ENCODE results near the gene MADCAM1.
A peak's percentile ranks its signal among the peaks of the same experiment; 100 is the strongest.

Gene MADCAM1

DNA sequence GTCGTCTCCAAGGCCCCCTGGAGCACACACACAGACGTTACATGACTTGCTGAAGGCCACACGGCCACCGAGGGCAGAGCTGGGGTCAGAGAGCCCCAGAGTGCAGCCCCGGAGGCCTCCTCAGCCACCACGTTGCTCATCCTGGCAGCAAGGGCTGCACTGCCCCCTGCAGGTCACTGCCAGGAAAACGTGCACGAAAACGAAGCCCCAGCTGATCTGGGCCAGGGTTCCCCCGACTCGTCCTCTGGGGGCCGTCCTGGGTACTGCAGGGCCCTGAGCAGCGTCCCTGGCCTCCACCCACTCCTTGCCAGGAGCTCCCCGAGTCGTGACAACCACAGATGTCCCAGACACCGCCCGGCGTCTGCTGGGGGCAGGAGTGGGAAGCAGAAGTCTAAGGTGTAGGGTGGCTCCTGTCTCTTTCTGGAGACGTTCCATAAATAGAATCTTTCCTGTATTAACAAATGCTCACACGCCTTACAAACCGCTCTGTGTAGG, 14.4 kb downstream of the MADCAM1 start:
- Histone ChIP-seq H3K9me3 (ENCODE audit: control insufficient read depth in 2 of 2, low read length in 2 of 2) (no peaks in the 10 kb centered on the region), H3K27me3 (ENCODE audit: control insufficient read depth in 2 of 2, insufficient read depth in 2 of 2, low read length in 2 of 2) (peaks cover 4 to 10% of the 10 kb centered on the region in 2 donors), H3K9ac (ENCODE audit: low read depth in 1 of 2, low read length in 2 of 2) (peak overlapping the region; percentile 38 to 79), H3K4me1 (ENCODE audit: control insufficient read depth in 2 of 2, insufficient read depth in 2 of 2, low read length in 2 of 2) (peaks cover 30 to 34% of the 10 kb centered on the region in 2 donors), H3K4me3 (ENCODE audit: low read length in 2 of 2) (peak overlapping the region in 1 of 2 donors; percentile 65), H3K27ac (ENCODE audit: low read depth in 2 of 2, low read length in 2 of 2) (peak overlapping the region; percentile 75 to 91), H3K36me3 (ENCODE audit: control insufficient read depth in 2 of 2, insufficient read depth in 2 of 2, low read length in 2 of 2) (peaks cover 2 to 5% of the 10 kb centered on the region in 2 donors)

DNA sequence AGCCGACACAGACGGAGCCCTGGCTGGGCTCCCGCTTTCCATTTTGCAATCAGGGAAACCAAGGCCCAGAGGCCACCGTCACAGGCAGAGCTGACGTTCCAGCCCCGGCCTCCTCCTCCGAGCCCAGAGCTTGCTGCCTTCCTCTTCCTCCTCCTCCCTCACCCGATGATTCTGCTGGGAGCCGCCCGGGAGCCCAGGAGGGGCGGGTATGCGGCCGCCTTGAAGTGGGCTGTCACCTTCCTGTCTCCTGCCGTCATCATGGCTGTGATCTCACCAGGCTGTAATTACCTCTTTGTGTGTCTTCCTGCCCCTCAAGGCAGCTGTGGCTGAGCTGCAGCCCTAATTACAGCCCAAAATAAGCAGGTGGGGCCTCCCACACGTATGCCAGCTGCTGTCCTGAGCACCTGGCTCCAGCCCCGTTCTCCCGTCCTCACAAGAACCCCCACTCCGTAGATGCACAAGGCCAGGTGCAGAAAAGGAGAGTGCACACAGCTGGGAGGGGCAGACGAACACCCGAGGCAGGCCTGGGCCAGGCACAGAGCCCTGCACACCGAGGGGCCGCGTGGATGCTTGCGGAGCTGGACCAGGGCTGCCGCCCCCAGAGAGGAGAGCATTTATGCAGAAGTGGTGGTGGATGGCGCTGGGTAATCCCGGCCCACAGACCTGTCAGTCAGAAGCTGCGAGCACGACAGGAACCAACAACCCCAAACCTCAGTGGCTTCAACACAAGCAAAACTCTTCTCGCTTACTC, 15.0 kb downstream of the MADCAM1 start:
- H3K27ac ChIP-seq (ENCODE audit: low read depth in 2 of 2, low read length in 2 of 2) = peak overlapping the region; percentile 75 to 91
- H3K4me3 ChIP-seq (ENCODE audit: low read length in 2 of 2) = peak overlapping the region in 1 of 2 donors; percentile 65
- H3K9ac ChIP-seq (ENCODE audit: low read depth in 1 of 2, low read length in 2 of 2) = peak overlapping the region; percentile 38 to 79
- H3K36me3 ChIP-seq (ENCODE audit: control insufficient read depth in 2 of 2, insufficient read depth in 2 of 2, low read length in 2 of 2) = peaks cover 2 to 5% of the 10 kb centered on the region in 2 donors
- H3K4me1 ChIP-seq (ENCODE audit: control insufficient read depth in 2 of 2, insufficient read depth in 2 of 2, low read length in 2 of 2) = peaks cover 29 to 33% of the 10 kb centered on the region in 2 donors
- H3K9me3 ChIP-seq (ENCODE audit: control insufficient read depth in 2 of 2, low read length in 2 of 2) = no peaks in the 10 kb centered on the region
- H3K27me3 ChIP-seq (ENCODE audit: control insufficient read depth in 2 of 2, insufficient read depth in 2 of 2, low read length in 2 of 2) = peaks cover 4 to 10% of the 10 kb centered on the region in 2 donors

DNA sequence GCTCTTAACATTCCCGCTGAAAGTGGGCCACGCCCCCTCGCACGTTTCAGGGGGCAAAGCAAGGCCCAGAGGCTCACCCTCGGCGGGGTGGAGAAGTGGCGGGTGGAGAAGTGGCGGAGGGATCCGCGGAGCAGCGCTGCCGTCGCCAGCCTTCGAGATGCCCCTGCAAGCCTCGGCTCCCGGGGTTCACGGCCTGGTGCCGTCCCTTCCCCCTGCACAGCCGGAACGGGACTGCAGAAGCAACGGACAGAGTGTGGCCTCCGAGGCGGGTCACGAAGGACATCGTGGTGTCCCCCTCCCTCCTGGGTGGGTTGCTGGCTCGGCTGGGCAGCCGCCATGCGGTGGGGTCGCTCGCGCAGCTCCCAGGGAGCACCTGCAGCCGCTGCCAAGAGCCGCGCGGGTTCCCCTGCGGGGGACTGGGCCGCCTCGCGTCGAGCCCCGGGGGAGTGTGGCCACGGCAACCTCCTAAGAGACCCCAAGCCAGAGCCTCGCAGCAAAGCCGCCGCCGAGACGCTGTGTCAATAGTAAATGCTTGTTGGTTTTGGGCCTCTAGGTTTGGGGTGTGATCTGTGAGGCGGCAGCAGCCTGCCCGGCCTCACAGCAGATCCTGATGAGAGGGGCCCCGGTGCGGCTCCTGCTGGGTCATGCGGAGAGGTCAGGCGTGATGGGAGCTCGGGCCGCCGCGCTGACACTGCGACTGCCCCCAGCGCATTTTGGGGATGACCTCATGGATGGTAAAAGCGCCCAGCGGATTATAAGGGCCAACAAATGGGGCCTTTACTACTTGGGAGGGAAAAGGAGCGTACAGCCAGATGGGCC, 16.5 kb downstream of the MADCAM1 start:
- H3K9ac ChIP-seq (ENCODE audit: low read depth in 1 of 2, low read length in 2 of 2) = no peak overlapping the region
- no peak overlapping the region for H3K27ac ChIP-seq (ENCODE audit: low read depth in 2 of 2, low read length in 2 of 2)

GRCh38 chr19:513368-514165, 17.3 kb downstream of the MADCAM1 start:
- Histone ChIP-seq H3K4me1 (ENCODE audit: control insufficient read depth in 2 of 2, insufficient read depth in 2 of 2, low read length in 2 of 2) (peaks cover 18 to 21% of the 10 kb centered on the region in 2 donors), H3K36me3 (ENCODE audit: control insufficient read depth in 2 of 2, insufficient read depth in 2 of 2, low read length in 2 of 2) (peaks cover 2 to 5% of the 10 kb centered on the region in 2 donors), H3K9ac (ENCODE audit: low read depth in 1 of 2, low read length in 2 of 2) (no peak overlapping the region), H3K27ac (ENCODE audit: low read depth in 2 of 2, low read length in 2 of 2) (no peak overlapping the region), H3K27me3 (ENCODE audit: control insufficient read depth in 2 of 2, insufficient read depth in 2 of 2, low read length in 2 of 2) (peaks cover 4 to 10% of the 10 kb centered on the region in 2 donors), H3K4me3 (ENCODE audit: low read length in 2 of 2) (no peak overlapping the region), H3K9me3 (ENCODE audit: control insufficient read depth in 2 of 2, low read length in 2 of 2) (no peaks in the 10 kb centered on the region)

More for the DNA sequence above, 16.5 kb downstream of the MADCAM1 start:
- Histone ChIP-seq H3K36me3 (ENCODE audit: control insufficient read depth in 2 of 2, insufficient read depth in 2 of 2, low read length in 2 of 2) (peaks cover 2 to 5% of the 10 kb centered on the region in 2 donors), H3K4me1 (ENCODE audit: control insufficient read depth in 2 of 2, insufficient read depth in 2 of 2, low read length in 2 of 2) (peaks cover 26 to 29% of the 10 kb centered on the region in 2 donors), H3K4me3 (ENCODE audit: low read length in 2 of 2) (no peak overlapping the region), H3K27me3 (ENCODE audit: control insufficient read depth in 2 of 2, insufficient read depth in 2 of 2, low read length in 2 of 2) (peaks cover 4 to 10% of the 10 kb centered on the region in 2 donors), H3K9me3 (ENCODE audit: control insufficient read depth in 2 of 2, low read length in 2 of 2) (no peaks in the 10 kb centered on the region)

- no peak overlapping the region for H3K27ac ChIP-seq (ENCODE audit: low read depth in 2 of 2, low read length in 2 of 2)
- H3K9me3 ChIP-seq (ENCODE audit: control insufficient read depth in 2 of 2, low read length in 2 of 2) = no peaks in the 10 kb centered on the region
- H3K27me3 ChIP-seq (ENCODE audit: control insufficient read depth in 2 of 2, insufficient read depth in 2 of 2, low read length in 2 of 2) = peaks cover 4 to 10% of the 10 kb centered on the region in 2 donors
- H3K36me3 ChIP-seq (ENCODE audit: control insufficient read depth in 2 of 2, insufficient read depth in 2 of 2, low read length in 2 of 2) = peaks cover 2 to 5% of the 10 kb centered on the region in 2 donors
- H3K4me1 ChIP-seq (ENCODE audit: control insufficient read depth in 2 of 2, insufficient read depth in 2 of 2, low read length in 2 of 2) = peaks cover 17 to 18% of the 10 kb centered on the region in 2 donors
- no peak overlapping the region for H3K9ac ChIP-seq (ENCODE audit: low read depth in 1 of 2, low read length in 2 of 2)
- no peak overlapping the region for H3K4me3 ChIP-seq (ENCODE audit: low read length in 2 of 2)
These were observed 17.9 kb downstream of the MADCAM1 start for GRCh38 chr19:514166-514663.

- H3K4me3 ChIP-seq (ENCODE audit: low read length in 2 of 2) = no peak overlapping the region
- H3K27me3 ChIP-seq (ENCODE audit: control insufficient read depth in 2 of 2, insufficient read depth in 2 of 2, low read length in 2 of 2) = peaks cover 4 to 10% of the 10 kb centered on the region in 2 donors
- H3K36me3 ChIP-seq (ENCODE audit: control insufficient read depth in 2 of 2, insufficient read depth in 2 of 2, low read length in 2 of 2) = peaks cover 0 to 2% of the 10 kb centered on the region in 2 donors
- no peak overlapping the region for H3K9ac ChIP-seq (ENCODE audit: low read depth in 1 of 2, low read length in 2 of 2)
- H3K27ac ChIP-seq (ENCODE audit: low read depth in 2 of 2, low read length in 2 of 2) = no peak overlapping the region
- no peaks in the 10 kb centered on the region for H3K9me3 ChIP-seq (ENCODE audit: control insufficient read depth in 2 of 2, low read length in 2 of 2)
- H3K4me1 ChIP-seq (ENCODE audit: control insufficient read depth in 2 of 2, insufficient read depth in 2 of 2, low read length in 2 of 2) = no peaks in the 10 kb centered on the region
These were observed 21.7 kb downstream of the MADCAM1 start for GRCh38 chr19:517721-518597.

DNA sequence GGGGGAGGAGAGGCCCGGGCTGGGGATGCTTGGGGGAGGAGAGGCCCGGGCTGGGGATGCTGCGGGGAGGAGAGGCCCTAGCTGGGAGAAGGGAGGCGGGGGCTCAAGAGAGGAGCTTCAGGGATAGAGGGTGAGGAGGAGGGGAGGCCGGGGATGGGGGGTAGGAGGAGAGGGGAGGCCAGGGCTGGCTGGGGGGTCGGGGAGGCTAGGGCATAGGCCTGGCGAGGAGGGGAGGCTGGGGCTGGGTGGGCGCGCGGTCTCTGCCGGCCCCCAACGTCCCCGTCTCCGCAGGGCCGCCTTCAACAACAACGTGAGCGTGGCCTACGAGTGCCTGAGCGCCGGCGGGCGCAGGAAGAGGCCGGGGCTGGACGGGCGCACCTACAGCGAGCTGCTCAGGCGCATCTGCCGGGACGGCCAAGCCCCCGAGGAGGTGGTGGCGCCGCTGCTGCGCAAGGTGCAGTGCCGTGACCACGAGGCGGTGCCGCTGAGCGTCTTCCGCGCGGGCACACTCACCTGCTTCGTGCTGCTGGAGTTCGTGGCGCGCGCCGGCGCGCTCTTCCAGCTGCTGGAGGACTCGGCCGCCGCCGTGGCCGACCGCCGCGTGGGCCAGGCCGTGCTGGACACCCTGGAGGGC, 22.4 kb downstream of the MADCAM1 start:
- Histone ChIP-seq H3K36me3 (ENCODE audit: control insufficient read depth in 2 of 2, insufficient read depth in 2 of 2, low read length in 2 of 2) (peaks cover 0 to 2% of the 10 kb centered on the region in 2 donors), H3K9me3 (ENCODE audit: control insufficient read depth in 2 of 2, low read length in 2 of 2) (no peaks in the 10 kb centered on the region), H3K9ac (ENCODE audit: low read depth in 1 of 2, low read length in 2 of 2) (no peak overlapping the region), H3K4me3 (ENCODE audit: low read length in 2 of 2) (no peak overlapping the region), H3K4me1 (ENCODE audit: control insufficient read depth in 2 of 2, insufficient read depth in 2 of 2, low read length in 2 of 2) (no peaks in the 10 kb centered on the region), H3K27me3 (ENCODE audit: control insufficient read depth in 2 of 2, insufficient read depth in 2 of 2, low read length in 2 of 2) (peaks cover 4 to 8% of the 10 kb centered on the region in 2 donors), H3K27ac (ENCODE audit: low read depth in 2 of 2, low read length in 2 of 2) (no peak overlapping the region)

DNA sequence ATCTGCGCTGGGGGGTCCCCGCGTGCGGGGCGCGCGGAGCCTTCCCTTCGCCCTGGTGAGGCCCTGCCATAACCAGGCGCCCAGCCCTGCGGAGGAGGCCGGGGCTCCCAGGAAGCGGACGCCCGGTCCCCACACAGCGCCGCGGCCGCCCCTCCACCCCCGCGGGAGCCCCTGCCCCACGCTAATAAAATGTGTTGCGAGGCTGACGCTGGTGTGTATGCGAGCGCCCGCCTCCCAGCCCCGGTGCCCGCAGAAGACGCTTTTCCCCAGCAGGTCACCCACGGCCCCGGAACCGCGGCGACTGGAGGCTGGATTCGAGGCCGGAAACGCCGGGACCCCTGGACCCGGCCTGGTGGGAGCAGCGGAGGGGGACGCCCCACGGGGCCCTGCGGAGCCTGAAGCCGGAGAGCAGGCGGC, 23.2 kb downstream of the MADCAM1 start:
- Histone ChIP-seq H3K4me3 (ENCODE audit: low read length in 2 of 2) (no peak overlapping the region), H3K9ac (ENCODE audit: low read depth in 1 of 2, low read length in 2 of 2) (no peak overlapping the region), H3K36me3 (ENCODE audit: control insufficient read depth in 2 of 2, insufficient read depth in 2 of 2, low read length in 2 of 2) (no peaks in the 10 kb centered on the region), H3K4me1 (ENCODE audit: control insufficient read depth in 2 of 2, insufficient read depth in 2 of 2, low read length in 2 of 2) (no peaks in the 10 kb centered on the region), H3K9me3 (ENCODE audit: control insufficient read depth in 2 of 2, low read length in 2 of 2) (no peaks in the 10 kb centered on the region), H3K27me3 (ENCODE audit: control insufficient read depth in 2 of 2, insufficient read depth in 2 of 2, low read length in 2 of 2) (peaks cover 0 to 2% of the 10 kb centered on the region in 2 donors), H3K27ac (ENCODE audit: low read depth in 2 of 2, low read length in 2 of 2) (no peak overlapping the region)

Data from mucosa of rectum (tissue), 2 donors.